ENCODE data around the gene AZGP1.

GRCh38 chr7:99971242-99971641 lies 4.6 kb downstream of the AZGP1 start:
- TF ChIP-seq CTCF (IDR thresholded peaks at IDR 0.05; ENCODE audit: low read length) = no peak
- TF ChIP-seq EZH2 (IDR thresholded peaks at IDR 0.05; ENCODE audit: borderline replicate concordance, low read length) = no peak
